ENCODE measurements around the gene KMT2E. TPM values are rescaled to one million over a fixed set of nuclear protein-coding genes. Genes with fewer than 3 reads are reported as not detected.

The KMT2E gene
- total and polyA plus RNA-seq, 3 donors from 2014 or later, result 21.1 to 133 (median 96.6) TPM

DNA sequence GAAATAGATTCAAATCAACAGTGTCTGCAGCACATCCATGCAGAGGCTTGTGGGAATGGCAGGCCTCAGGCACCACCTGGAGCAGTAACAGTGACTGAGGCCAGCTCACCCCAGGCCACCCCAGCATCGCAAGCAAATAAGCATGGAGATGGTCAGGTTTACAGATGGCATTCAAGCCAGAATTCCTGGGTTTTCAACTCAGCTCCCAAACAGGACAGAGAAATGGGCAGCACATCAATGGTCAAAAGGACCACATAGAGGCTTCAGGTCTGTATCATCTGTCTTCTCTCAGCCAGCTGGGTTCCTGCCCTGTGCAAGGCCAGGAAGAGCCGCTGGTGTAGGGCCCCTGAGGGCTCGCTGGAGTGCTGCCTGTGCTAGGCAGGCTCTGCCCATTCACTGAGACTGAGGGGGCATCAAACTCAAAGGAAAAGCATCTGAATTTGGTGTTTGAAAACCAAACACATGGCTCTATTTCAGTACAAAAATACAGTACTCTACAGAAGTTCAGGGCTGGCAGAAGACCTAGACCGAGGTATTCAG is 112.5 kb downstream of the KMT2E start:
- no peak for DNase-seq
- no peak overlapping the region for H3K4me3 ChIP-seq
- TF ChIP-seq POLR2A (IDR thresholded peaks at IDR 0.05), result no peak
- TF ChIP-seq, protein P1, sequence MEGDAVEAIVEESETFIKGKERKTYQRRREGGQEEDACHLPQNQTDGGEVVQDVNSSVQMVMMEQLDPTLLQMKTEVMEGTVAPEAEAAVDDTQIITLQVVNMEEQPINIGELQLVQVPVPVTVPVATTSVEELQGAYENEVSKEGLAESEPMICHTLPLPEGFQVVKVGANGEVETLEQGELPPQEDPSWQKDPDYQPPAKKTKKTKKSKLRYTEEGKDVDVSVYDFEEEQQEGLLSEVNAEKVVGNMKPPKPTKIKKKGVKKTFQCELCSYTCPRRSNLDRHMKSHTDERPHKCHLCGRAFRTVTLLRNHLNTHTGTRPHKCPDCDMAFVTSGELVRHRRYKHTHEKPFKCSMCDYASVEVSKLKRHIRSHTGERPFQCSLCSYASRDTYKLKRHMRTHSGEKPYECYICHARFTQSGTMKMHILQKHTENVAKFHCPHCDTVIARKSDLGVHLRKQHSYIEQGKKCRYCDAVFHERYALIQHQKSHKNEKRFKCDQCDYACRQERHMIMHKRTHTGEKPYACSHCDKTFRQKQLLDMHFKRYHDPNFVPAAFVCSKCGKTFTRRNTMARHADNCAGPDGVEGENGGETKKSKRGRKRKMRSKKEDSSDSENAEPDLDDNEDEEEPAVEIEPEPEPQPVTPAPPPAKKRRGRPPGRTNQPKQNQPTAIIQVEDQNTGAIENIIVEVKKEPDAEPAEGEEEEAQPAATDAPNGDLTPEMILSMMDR (IDR thresholded peaks at IDR 0.05), result no peak
- intact Hi-C loops (cut with DNase I; ENCODE audit: low total_unique reads), result no loop called here
- no peaks in the 10 kb centered on the region for H3K9me3 ChIP-seq
- no peaks in the 10 kb centered on the region for H3K36me3 ChIP-seq (ENCODE audit: low read depth, missing control alignments)
- peaks cover 5% of the 10 kb centered on the region for H3K4me1 ChIP-seq
- H3K27me3 ChIP-seq, result no peaks in the 10 kb centered on the region
- WGBS, 2 donors, result 70 to 82% methylated on average over 4 of the region's 4 CpGs
- H3K27ac ChIP-seq, result no peak overlapping the region

DNA sequence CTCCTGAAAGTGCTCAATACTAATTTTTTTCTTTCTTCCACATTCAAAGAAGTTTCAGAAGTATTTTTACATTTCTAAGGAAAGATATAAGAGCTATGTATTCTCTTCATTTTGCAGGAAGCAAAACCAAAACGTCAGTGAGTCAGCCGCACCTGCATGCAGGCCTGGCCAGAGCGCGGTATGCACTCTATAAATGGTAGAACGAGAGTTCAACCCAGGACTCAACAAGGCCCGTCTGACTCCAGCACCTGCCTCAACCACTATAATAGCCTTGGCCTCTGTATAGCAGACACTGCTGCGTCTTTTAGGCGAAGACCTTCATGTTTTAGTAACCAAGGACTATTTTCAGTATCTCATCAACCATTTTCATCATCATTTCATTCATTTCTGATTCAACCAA is 113.2 kb downstream of the KMT2E start:
- no peak for TF ChIP-seq POLR2A (IDR thresholded peaks at IDR 0.05)
- intact Hi-C loops (cut with DNase I; ENCODE audit: low total_unique reads), result no loop called here
- DNase-seq, result no peak
- Histone ChIP-seq H3K9me3 (no peaks in the 10 kb centered on the region), H3K36me3 (ENCODE audit: low read depth, missing control alignments) (no peaks in the 10 kb centered on the region), H3K4me1 (peaks cover 5% of the 10 kb centered on the region), H3K27me3 (no peaks in the 10 kb centered on the region), H3K27ac (no peak overlapping the region), H3K4me3 (no peak overlapping the region)
- WGBS, 2 donors, result 84 to 88% methylated on average over 8 of the region's 8 CpGs

DNA sequence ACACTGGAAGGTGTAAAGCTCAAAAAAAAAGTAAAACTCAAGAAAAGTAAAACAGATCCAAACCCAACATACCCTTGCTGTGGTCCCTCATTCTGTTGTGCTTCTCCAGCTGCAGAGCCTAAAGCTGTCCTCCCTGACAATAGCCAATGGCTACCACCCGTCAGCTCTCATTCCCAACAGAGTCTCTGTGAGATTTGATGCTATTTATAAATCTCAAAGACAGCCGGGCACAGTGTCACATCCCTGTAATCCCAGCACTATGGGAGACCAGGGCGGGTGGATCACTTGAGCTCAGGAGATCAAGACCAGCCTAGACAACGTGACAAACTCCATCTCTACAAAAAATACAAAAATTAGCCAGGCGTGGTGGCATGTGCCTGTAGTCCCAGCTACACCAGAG is 116.0 kb downstream of the KMT2E start:
- Histone ChIP-seq H3K27me3 (no peaks in the 10 kb centered on the region), H3K9me3 (no peaks in the 10 kb centered on the region), H3K4me3 (no peak overlapping the region), H3K4me1 (no peaks in the 10 kb centered on the region), H3K27ac (no peak overlapping the region), H3K36me3 (ENCODE audit: low read depth, missing control alignments) (no peaks in the 10 kb centered on the region)
- no peak for TF ChIP-seq POLR2A (IDR thresholded peaks at IDR 0.05)
- TF ChIP-seq, protein P1 (IDR thresholded peaks at IDR 0.05), result no peak
- intact Hi-C loops (cut with DNase I; ENCODE audit: low total_unique reads), result no loop called here
- 86 to 90% methylated on average over 5 of the region's 5 CpGs for WGBS, 2 donors
- no peak for DNase-seq

DNA sequence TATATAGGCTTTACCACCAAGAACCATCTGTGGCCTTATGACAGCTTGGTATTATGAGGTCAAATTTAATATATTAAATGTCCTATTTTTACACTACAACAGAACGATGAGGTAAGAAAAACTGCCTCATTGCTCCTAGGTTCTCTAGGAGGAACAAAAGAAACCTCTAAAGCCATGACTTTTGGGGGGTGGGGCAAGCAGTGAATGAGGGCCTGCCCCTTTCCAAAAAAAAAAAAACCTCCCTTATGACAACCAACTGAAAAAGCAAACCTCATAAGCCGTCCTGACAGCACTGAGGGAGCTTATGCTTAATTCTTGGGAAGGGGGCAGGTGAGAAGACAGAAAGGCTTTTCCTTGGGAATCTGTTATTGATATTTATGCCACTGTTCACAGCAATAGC is 116.6 kb downstream of the KMT2E start:
- no peak for DNase-seq
- 88 to 96% methylated on average over 2 of the region's 2 CpGs for WGBS, 2 donors
- no peaks in the 10 kb centered on the region for H3K36me3 ChIP-seq (ENCODE audit: low read depth, missing control alignments)

DNA sequence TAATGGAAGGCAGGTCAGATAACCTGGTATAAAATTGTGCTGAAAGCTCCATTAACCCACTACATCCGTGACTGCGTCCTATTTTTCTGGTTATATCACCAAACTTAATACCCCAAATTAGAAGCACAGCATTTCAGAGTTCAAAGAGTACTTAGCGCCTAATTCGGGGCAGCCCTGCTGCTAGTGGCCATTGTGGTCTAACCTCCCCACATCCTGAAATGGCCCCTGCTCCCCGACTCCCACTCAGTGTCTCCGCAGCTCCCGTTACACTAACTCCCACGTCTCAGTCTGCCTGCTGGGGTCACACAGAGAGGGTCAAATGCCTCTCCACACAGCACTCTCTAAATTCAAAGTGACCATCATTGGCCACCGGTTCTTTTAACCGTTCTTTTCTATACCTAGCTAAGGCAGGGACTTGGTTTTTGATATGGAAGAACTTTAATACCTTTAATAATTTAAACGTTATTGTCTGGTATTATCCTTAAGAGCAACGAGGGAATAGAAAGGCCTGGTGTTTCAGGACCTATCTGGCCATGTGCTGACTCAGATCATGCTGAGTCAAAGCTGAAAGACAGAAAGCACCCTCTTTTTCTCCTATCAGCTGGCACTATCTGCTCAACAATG is 117.1 kb downstream of the KMT2E start:
- H3K36me3 ChIP-seq (ENCODE audit: low read depth, missing control alignments), result no peaks in the 10 kb centered on the region
- DNase-seq, result no peak
- intact Hi-C loops (cut with DNase I; ENCODE audit: low total_unique reads), result no loop called here
- TF ChIP-seq POLR2A (IDR thresholded peaks at IDR 0.05), result no peak
- TF ChIP-seq, protein P1 (IDR thresholded peaks at IDR 0.05), result no peak
- H3K27ac ChIP-seq, result no peak overlapping the region
- H3K4me3 ChIP-seq, result no peak overlapping the region
- no peaks in the 10 kb centered on the region for H3K4me1 ChIP-seq
- WGBS, 2 donors, result 71 to 76% methylated on average over 12 of the region's 12 CpGs
- H3K9me3 ChIP-seq, result no peaks in the 10 kb centered on the region
- H3K27me3 ChIP-seq, result no peaks in the 10 kb centered on the region

More for the DNA sequence above, 116.6 kb downstream of the KMT2E start:
- intact Hi-C loops (cut with DNase I; ENCODE audit: low total_unique reads), result no loop called here
- H3K27me3 ChIP-seq, result no peaks in the 10 kb centered on the region
- H3K4me3 ChIP-seq, result no peak overlapping the region
- no peaks in the 10 kb centered on the region for H3K4me1 ChIP-seq
- no peaks in the 10 kb centered on the region for H3K9me3 ChIP-seq
- no peak overlapping the region for H3K27ac ChIP-seq
- TF ChIP-seq POLR2A (IDR thresholded peaks at IDR 0.05), result no peak
- TF ChIP-seq, protein P1 (IDR thresholded peaks at IDR 0.05), result no peak

Data from testis (tissue), 3 donors.